ENCODE data around the gene KRTAP12-4.
"Not testable (repeated sequence)": the region's sequence is repeated elsewhere in the genome, so short reads cannot be mapped to it uniquely, and the experiment has no call there.

KRTAP12-4 gene

DNA sequence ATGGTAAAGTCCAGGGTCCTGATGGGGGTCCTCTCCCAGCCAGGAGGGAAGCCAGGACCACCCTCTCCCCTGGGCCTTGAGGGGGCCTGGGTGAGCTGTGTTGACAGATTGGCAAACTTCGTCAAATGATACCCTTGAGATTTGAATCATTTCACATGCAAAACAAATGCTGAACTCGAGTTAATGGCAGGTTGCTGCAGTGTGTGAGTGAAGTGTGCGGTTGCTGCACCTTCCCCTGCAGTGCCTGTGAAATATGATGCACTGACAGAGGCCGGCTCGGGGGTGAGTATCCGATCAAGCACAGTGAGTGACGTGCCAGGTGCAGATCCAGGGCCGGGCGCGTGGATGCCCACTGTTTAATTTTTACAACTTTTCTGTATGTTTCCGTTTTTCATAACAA lies 33.2 kb upstream of the KRTAP12-4 start:
- TF ChIP-seq, protein P1, sequence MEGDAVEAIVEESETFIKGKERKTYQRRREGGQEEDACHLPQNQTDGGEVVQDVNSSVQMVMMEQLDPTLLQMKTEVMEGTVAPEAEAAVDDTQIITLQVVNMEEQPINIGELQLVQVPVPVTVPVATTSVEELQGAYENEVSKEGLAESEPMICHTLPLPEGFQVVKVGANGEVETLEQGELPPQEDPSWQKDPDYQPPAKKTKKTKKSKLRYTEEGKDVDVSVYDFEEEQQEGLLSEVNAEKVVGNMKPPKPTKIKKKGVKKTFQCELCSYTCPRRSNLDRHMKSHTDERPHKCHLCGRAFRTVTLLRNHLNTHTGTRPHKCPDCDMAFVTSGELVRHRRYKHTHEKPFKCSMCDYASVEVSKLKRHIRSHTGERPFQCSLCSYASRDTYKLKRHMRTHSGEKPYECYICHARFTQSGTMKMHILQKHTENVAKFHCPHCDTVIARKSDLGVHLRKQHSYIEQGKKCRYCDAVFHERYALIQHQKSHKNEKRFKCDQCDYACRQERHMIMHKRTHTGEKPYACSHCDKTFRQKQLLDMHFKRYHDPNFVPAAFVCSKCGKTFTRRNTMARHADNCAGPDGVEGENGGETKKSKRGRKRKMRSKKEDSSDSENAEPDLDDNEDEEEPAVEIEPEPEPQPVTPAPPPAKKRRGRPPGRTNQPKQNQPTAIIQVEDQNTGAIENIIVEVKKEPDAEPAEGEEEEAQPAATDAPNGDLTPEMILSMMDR (IDR thresholded peaks at IDR 0.05; ENCODE audit: unreplicated experiment in 3 of 3), result no peak
- no peaks in the 10 kb centered on the region for H3K36me3 Mint-ChIP-seq (ENCODE audit: low read depth)
- peak overlapping the region in 2 of 3 experiments; percentile 23 to 53 for H3K27ac Mint-ChIP-seq
- H3K9me3 Mint-ChIP-seq, result peaks cover 9% of the 10 kb centered on the region
- H3K4me1 Mint-ChIP-seq, result peaks cover 23% of the 10 kb centered on the region
- H3K4me3 Mint-ChIP-seq, result peak overlapping the region in 1 of 3 experiments; percentile 12
- peaks cover 51% of the 10 kb centered on the region for H3K27me3 Mint-ChIP-seq (ENCODE audit: low read depth)

DNA sequence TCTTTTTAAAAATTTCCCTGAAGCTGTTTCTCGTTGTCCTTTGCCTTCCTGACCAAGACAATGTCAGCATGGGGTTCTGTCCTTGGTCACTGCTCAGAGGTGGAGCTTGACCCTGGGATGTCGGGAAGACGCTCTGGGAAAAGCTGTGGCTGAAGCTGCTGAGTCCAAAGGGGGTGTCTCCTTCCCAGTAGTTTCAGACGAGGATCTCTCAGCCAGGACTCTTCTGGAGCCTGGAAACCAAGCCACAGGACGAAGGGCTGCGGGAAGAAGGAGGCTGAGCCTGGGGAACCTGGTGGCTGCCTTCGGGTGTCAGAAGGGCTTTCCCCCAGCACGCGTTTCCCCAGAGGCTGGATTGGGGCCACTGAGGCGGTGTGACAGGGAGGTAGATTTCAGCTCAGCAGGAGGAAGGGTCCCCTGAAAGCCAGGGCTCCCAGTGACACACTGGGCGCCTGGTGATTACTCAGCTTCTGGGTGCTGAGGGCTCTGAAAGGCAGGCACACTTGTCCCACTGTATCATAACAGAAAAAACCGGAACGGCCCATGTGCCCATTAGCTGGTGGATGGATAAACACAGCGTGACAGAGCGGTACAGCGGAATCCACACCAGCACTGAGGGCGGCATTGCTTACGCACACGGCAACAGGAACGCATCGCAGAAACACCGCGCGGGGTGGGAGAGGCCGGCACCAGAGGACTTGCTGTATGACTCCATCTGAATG lies 32.5 kb upstream of the KRTAP12-4 start:
- TF ChIP-seq, protein P1 (IDR thresholded peaks at IDR 0.05; ENCODE audit: unreplicated experiment in 3 of 3), result no peak
- no peaks in the 10 kb centered on the region for H3K36me3 Mint-ChIP-seq (ENCODE audit: low read depth)
- peak overlapping the region in 1 of 3 experiments; percentile 12 for H3K4me3 Mint-ChIP-seq
- H3K27me3 Mint-ChIP-seq (ENCODE audit: low read depth), result peaks cover 51% of the 10 kb centered on the region
- H3K4me1 Mint-ChIP-seq, result peaks cover 23% of the 10 kb centered on the region
- H3K27ac Mint-ChIP-seq, result no peak overlapping the region
- H3K9me3 Mint-ChIP-seq, result peaks cover 4% of the 10 kb centered on the region

DNA sequence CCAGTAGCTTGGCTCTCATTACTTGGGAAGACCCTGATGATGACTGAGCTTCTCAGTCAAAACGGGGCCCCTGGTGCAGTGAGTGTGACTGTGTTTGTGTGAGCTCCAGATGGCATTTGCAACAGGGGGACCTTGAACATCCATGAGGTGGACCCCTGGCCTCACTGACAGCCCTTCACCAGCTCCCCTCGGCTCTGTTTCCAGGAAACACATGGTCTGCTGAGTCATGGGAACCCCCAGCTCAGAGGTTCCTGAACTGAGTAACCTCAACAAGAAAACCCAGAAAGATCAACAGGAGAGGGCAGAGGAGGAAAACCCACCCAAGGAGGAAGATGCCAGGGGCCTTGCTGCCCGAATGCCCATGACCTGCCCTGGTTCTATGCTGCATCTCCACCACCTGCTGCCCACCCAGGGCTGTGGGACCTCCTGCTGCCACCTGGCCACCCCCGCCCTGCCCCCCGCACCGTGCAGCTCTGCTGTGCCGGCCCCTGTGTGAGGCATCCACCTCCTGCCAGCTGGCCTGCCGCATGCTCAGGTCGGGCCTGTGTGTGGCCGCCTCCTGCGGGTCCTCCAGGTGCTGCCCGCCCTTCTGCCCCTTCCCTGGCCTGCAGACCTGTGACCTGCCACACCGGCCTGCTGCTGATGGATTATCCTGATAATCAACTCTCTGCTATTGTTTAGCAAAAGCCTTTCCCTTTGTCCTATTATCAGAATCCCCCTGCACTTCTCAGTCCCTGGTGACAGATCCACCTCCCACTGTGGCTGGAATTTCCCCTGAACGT lies 31.7 kb upstream of the KRTAP12-4 start:
- H3K9me3 Mint-ChIP-seq, result no peaks in the 10 kb centered on the region
- peaks cover 52% of the 10 kb centered on the region for H3K27me3 Mint-ChIP-seq (ENCODE audit: low read depth)
- H3K4me3 Mint-ChIP-seq, result no peak overlapping the region
- H3K4me1 Mint-ChIP-seq, result peaks cover 23% of the 10 kb centered on the region
- H3K36me3 Mint-ChIP-seq (ENCODE audit: low read depth), result no peaks in the 10 kb centered on the region
- H3K27ac Mint-ChIP-seq, result no peak overlapping the region
- TF ChIP-seq, protein P1 (IDR thresholded peaks at IDR 0.05; ENCODE audit: unreplicated experiment in 3 of 3), result no peak

DNA sequence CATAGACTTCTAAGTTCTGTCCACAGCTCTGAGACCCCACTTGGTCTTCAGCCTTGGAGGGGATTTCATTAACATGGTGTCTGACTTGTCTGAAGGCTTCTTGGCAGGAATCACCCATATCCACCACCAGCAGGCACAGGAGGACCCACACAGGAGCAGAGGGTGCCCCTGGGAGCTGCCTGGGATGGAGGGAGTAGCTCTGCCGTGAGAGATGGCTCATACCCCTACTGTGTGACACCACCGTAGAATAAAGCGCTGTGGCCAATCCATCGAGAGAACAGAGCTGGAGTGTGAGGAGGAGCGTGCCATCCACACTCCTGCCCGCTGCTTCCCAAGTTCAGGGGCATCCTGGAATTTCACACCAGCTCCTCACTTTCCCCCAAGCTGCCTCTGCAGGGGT lies 30.6 kb upstream of the KRTAP12-4 start:
- peaks cover 54% of the 10 kb centered on the region for H3K27me3 Mint-ChIP-seq (ENCODE audit: low read depth)
- not testable (repeated sequence) for H3K27ac Mint-ChIP-seq; H3K36me3 Mint-ChIP-seq (ENCODE audit: low read depth); H3K9me3 Mint-ChIP-seq; H3K4me3 Mint-ChIP-seq
- peaks cover 20% of the 10 kb centered on the region for H3K4me1 Mint-ChIP-seq

DNA sequence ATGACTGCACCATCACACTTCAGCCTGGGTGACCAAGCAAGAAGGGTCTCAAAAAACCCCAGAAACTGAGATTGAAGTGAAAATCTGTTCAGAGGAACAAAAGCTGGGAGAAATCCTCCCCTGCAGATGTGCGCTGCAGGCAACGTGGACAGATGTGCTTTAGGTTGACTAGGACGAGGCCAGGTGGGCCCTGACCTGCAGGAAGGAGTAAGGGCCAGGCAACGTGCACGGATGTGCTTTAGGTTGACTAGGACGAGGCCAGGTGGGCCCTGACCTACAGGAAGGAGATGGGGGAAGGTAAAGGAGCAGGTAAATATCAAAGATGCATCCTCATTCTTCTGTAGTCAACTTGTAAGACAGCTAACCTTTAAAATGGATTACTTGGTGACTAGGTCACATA lies 30.0 kb upstream of the KRTAP12-4 start:
- no peaks in the 10 kb centered on the region for H3K36me3 Mint-ChIP-seq (ENCODE audit: low read depth)
- H3K27me3 Mint-ChIP-seq (ENCODE audit: low read depth), result peaks cover 56% of the 10 kb centered on the region
- H3K4me1 Mint-ChIP-seq, result peaks cover 17% of the 10 kb centered on the region
- H3K27ac Mint-ChIP-seq, result no peak overlapping the region
- no peak overlapping the region for H3K4me3 Mint-ChIP-seq
- TF ChIP-seq, protein P1 (IDR thresholded peaks at IDR 0.05; ENCODE audit: unreplicated experiment in 3 of 3), result no peak
- H3K9me3 Mint-ChIP-seq, result no peaks in the 10 kb centered on the region

DNA sequence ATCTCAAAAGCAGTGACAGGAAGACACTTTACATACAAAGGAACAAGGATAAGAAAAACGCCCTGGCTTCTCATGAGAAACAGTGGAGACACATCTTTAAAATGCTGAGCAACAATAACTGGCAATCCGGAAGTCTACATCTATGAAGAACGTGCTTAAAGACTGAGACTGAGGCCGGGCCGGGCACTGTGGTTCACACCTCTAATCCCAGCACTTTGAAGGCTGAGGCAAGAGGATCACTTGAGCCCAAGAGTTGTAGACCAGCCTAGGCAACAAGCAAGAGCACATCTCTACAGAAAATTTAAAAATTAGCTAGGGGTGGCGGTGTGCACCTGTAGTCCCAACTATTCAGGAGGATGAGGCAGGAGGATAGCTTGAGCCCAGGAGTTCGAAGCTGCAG lies 29.6 kb upstream of the KRTAP12-4 start:
- H3K9me3 Mint-ChIP-seq, result no peaks in the 10 kb centered on the region
- H3K4me3 Mint-ChIP-seq, result no peak overlapping the region
- H3K27ac Mint-ChIP-seq, result no peak overlapping the region
- peaks cover 60% of the 10 kb centered on the region for H3K27me3 Mint-ChIP-seq (ENCODE audit: low read depth)
- H3K36me3 Mint-ChIP-seq (ENCODE audit: low read depth), result no peaks in the 10 kb centered on the region
- TF ChIP-seq, protein P1 (IDR thresholded peaks at IDR 0.05; ENCODE audit: unreplicated experiment in 3 of 3), result no peak
- H3K4me1 Mint-ChIP-seq, result peaks cover 17% of the 10 kb centered on the region

All from nephron (organoid).